ENCODE data around the gene SPTBN5. TPM values are rescaled to one million over a fixed set of nuclear protein-coding genes. Genes with fewer than 3 reads are reported as not detected.

SPTBN5 gene
- total RNA-seq, 1 experiment from 2014 or later: 2.5 TPM

DNA sequence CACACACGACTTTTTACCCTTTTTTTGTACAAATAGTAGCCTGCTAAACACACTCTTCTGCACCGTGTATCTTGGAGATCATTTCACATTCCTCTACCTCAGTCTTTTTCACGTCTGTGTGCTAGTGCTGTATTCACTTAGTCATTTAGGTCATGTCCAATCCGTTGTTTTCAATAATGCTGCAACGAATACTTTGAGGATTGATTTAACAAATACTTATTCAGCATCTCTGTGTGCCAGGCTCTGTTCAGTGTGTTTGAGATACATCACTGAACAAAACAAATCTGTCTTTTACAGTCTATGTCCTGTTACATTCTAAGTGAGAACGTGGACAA, 65.1 kb downstream of the SPTBN5 start:
- H3K9me3 ChIP-seq: no peaks in the 10 kb centered on the region
- TF ChIP-seq, protein P1, sequence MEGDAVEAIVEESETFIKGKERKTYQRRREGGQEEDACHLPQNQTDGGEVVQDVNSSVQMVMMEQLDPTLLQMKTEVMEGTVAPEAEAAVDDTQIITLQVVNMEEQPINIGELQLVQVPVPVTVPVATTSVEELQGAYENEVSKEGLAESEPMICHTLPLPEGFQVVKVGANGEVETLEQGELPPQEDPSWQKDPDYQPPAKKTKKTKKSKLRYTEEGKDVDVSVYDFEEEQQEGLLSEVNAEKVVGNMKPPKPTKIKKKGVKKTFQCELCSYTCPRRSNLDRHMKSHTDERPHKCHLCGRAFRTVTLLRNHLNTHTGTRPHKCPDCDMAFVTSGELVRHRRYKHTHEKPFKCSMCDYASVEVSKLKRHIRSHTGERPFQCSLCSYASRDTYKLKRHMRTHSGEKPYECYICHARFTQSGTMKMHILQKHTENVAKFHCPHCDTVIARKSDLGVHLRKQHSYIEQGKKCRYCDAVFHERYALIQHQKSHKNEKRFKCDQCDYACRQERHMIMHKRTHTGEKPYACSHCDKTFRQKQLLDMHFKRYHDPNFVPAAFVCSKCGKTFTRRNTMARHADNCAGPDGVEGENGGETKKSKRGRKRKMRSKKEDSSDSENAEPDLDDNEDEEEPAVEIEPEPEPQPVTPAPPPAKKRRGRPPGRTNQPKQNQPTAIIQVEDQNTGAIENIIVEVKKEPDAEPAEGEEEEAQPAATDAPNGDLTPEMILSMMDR (IDR thresholded peaks at IDR 0.05; ENCODE audit: insufficient read depth in 1 of 2, low read depth in 1 of 2, low read length in 1 of 2, severe bottlenecking in 1 of 2, unreplicated experiment in 1 of 2): no peak
- Mint-ChIP-seq H3K27me3 (ENCODE audit: insufficient read depth, unreplicated experiment) (no peaks in the 10 kb centered on the region), H3K4me3 (ENCODE audit: unreplicated experiment) (peak overlapping the region; percentile 91), H3K4me1 (ENCODE audit: low read depth, unreplicated experiment) (peaks cover 12% of the 10 kb centered on the region), H3K36me3 (ENCODE audit: insufficient read depth, unreplicated experiment) (peaks cover 12% of the 10 kb centered on the region), H3K9me3 (ENCODE audit: unreplicated experiment) (no peaks in the 10 kb centered on the region), H3K27ac (ENCODE audit: unreplicated experiment) (peak overlapping the region; percentile 89)
- BruUV-seq (replicated peaks): TSS peak; percentile 59
- ChIA-PET CTCF (no interaction called here), POLR2A (no interaction called here)
- no peaks in the 10 kb centered on the region for H3K4me1 ChIP-seq
- intact Hi-C loops (cut with micrococcal nuclease; ENCODE audit: unreplicated experiment): loop anchor here (5.0 kb wide), 1 partner anchor 74 kb away; no protein-coding TSS in a partner anchor
- no peaks in the 10 kb centered on the region for H3K27me3 ChIP-seq (replicated peaks; ENCODE audit: control insufficient read depth, insufficient read depth, low read length)
- H3K4me3 ChIP-seq (ENCODE audit: low read depth, low read length): peak overlapping the region; percentile 86
- H3K36me3 ChIP-seq (ENCODE audit: control insufficient read depth, insufficient read depth, low read length): no peaks in the 10 kb centered on the region
- DNase-seq: no peak

DNA sequence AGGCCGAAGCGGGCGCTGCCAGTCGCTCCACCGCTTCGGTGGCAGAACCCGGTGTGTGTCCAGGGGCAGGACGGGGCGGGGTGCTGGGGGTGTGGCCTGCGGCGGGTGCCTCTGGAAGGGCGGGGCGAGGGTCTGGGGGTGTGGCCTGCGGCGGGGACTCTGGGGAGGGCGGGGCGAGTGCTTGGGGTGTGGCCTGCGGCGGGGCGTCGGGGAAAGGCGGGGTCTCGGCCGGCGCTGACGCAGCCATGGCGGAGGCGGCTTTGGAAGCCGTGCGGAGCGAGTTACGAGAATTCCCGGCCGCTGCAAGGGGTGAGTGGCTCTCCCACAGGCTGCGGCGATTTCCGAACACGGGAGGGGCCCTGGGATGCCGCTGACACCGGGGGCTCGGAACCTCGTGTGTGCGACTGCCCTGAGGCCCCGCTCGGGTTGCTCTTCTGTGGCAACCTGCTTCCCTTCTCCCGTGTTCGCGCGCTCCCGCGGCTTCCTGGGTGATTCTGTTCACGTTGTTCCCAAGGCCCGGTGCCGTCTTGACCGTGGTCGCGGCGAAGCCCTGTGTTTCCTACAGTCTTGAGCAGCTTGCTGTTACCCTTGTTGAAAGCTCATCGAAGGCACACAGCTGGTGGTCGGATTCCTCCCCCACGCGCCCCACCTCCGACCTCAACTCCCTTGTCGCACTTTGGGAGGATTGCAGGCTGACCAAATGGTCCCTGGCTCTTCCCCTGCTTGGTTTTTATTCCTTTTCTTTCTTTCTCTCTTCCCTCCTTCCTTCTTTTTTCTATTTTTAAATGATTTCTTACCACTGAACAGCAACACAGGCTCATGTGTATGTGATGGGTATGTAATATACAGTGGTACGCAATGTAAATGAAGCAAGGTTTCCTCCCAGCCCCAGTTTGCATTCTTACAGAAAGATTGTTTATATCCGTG, 65.7 kb downstream of the SPTBN5 start, which contains the start of gene JMJD7:
JMJD7 (plus strand) TSS at position 213 of the 927 bp plus-strand sequence; CDS start at position 246, 33 bp downstream.
- peak; percentile 90 to 93 for DNase-seq
- peak within 1 kb of the TSS; percentile 89 for H3K27ac Mint-ChIP-seq (ENCODE audit: unreplicated experiment)
- intact Hi-C loops (cut with micrococcal nuclease; ENCODE audit: unreplicated experiment): loop anchor here (5.0 kb wide), 1 partner anchor 74 kb away; no protein-coding TSS in a partner anchor
- BruUV-seq (replicated peaks): no TSS peak
- ChIA-PET CTCF (interaction anchor here (1.0 to 1.2 kb wide), 2 partner anchors 77 to 362 kb away, joined by 3 read pairs; no protein-coding TSS in a partner anchor), POLR2A (no interaction called here)
- H3K9me3 Mint-ChIP-seq (ENCODE audit: unreplicated experiment): no peaks in the 10 kb centered on the region
- H3K9me3 ChIP-seq: no peaks in the 10 kb centered on the region
- H3K4me3 ChIP-seq (ENCODE audit: low read depth, low read length): peak within 1 kb of the TSS; percentile 86
- no peaks in the 10 kb centered on the region for H3K27me3 ChIP-seq (replicated peaks; ENCODE audit: control insufficient read depth, insufficient read depth, low read length)
- H3K36me3 Mint-ChIP-seq (ENCODE audit: insufficient read depth, unreplicated experiment): peaks cover 12% of the 10 kb centered on the region
- H3K4me1 Mint-ChIP-seq (ENCODE audit: low read depth, unreplicated experiment): peaks cover 12% of the 10 kb centered on the region
- no peaks in the 10 kb centered on the region for H3K4me1 ChIP-seq
- TF ChIP-seq, protein P1 (IDR thresholded peaks at IDR 0.05; ENCODE audit: insufficient read depth in 1 of 2, low read depth in 1 of 2, low read length in 1 of 2, severe bottlenecking in 1 of 2, unreplicated experiment in 1 of 2): no peak
- H3K36me3 ChIP-seq (ENCODE audit: control insufficient read depth, insufficient read depth, low read length): no peaks in the 10 kb centered on the region
- no peaks in the 10 kb centered on the region for H3K27me3 Mint-ChIP-seq (ENCODE audit: insufficient read depth, unreplicated experiment)
- peak within 1 kb of the TSS; percentile 91 for H3K4me3 Mint-ChIP-seq (ENCODE audit: unreplicated experiment)

DNA sequence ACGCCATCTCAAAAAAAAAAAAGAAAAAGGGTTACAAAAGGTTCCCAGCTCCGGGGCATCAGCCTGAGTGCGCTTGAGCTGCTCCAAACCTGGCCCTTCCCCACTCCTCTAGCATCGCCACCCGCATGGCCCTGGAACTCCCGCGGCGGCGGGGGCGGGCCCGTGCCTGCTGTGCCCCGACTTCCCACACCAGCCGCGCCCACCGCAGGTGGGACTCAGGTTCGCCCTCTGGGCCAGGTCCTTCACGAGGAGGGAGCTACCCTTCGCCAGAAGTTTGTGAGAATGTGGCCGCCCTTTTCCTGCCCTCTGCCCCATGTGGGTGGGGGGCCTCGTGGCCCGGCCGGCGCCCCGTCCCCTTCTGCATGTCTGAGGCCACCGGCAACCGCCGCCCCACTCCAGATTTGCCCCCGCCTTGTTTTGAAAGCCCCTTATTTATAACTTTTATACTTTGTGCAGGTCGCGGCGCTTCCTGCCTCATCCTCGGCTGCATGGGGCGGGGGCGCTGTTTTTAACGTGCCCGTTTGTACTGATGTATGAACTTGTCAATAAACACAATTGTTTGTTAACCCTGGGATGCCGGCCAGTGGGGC, 66.5 kb downstream of the SPTBN5 start:
- H3K27ac Mint-ChIP-seq (ENCODE audit: unreplicated experiment): peak overlapping the region; percentile 89
- no peaks in the 10 kb centered on the region for H3K27me3 ChIP-seq (replicated peaks; ENCODE audit: control insufficient read depth, insufficient read depth, low read length)
- POLR2A ChIA-PET: no interaction called here
- H3K36me3 Mint-ChIP-seq (ENCODE audit: insufficient read depth, unreplicated experiment): peaks cover 17% of the 10 kb centered on the region
- no peaks in the 10 kb centered on the region for H3K27me3 Mint-ChIP-seq (ENCODE audit: insufficient read depth, unreplicated experiment)
- H3K4me1 Mint-ChIP-seq (ENCODE audit: low read depth, unreplicated experiment): peaks cover 12% of the 10 kb centered on the region
- peak overlapping the region; percentile 91 for H3K4me3 Mint-ChIP-seq (ENCODE audit: unreplicated experiment)
- H3K4me1 ChIP-seq: no peaks in the 10 kb centered on the region
- TF ChIP-seq, protein P1 (IDR thresholded peaks at IDR 0.05; ENCODE audit: insufficient read depth in 1 of 2, low read depth in 1 of 2, low read length in 1 of 2, severe bottlenecking in 1 of 2, unreplicated experiment in 1 of 2): no peak
- CTCF ChIA-PET: interaction anchor here (0.7 to 1.2 kb wide), 3 partner anchors 53 to 361 kb away, joined by 3 read pairs; partner anchors contain the start of gene MAPKBP1
- no peaks in the 10 kb centered on the region for H3K9me3 Mint-ChIP-seq (ENCODE audit: unreplicated experiment)
- H3K9me3 ChIP-seq: no peaks in the 10 kb centered on the region
- no peaks in the 10 kb centered on the region for H3K36me3 ChIP-seq (ENCODE audit: control insufficient read depth, insufficient read depth, low read length)
- no TSS peak for BruUV-seq (replicated peaks)
- intact Hi-C loops (cut with micrococcal nuclease; ENCODE audit: unreplicated experiment): loop anchor here (5.0 kb wide), 1 partner anchor 75 kb away; no protein-coding TSS in a partner anchor
- peak in 1 of 2 experiments; percentile 30 for DNase-seq
- peak overlapping the region; percentile 86 for H3K4me3 ChIP-seq (ENCODE audit: low read depth, low read length)

Measured in Caco-2 (cell line).